Liver (tissue), 9 donors: ENCODE measurements around the gene GABBR2. TPM values are rescaled to one million over a fixed set of nuclear protein-coding genes. Genes with fewer than 3 reads are reported as not detected.

Experiments
- DNase-seq: peaks from one replicate; pipeline ENCODE4 v3.0.0-alpha.2; 2017; ENCODE audit warnings: low spot score
- H3K27ac ChIP-seq, 2 donors: one replicate each; pipeline ENCODE4 v1.7.0; 2013; ENCODE audit warnings: inconsistent platforms in 2 of 2, low read length in 2 of 2, control low read depth in 1 of 2, low read depth in 1 of 2, mild to moderate bottlenecking in 1 of 2
- H3K27me3 ChIP-seq, 4 donors: one replicate each; pipeline versions ENCODE4 v1.6.1 to v1.7.0; 2013; ENCODE audit warnings: low read length in 3 of 4, inconsistent platforms in 1 of 4, mild to moderate bottlenecking in 1 of 4, moderate library complexity in 1 of 4; ENCODE audit not compliant: control insufficient read depth in 4 of 4, insufficient read depth in 4 of 4
- H3K36me3 ChIP-seq, 4 donors: one replicate each; pipeline versions ENCODE4 v1.6.1 to v1.7.0; 2013; ENCODE audit warnings: low read length in 3 of 4, mild to moderate bottlenecking in 3 of 4, low read depth in 1 of 4, moderate library complexity in 1 of 4; ENCODE audit not compliant: control insufficient read depth in 4 of 4, insufficient read depth in 3 of 4
- H3K4me1 ChIP-seq, 4 donors: one replicate each; pipeline versions ENCODE4 v1.6.1 to v1.7.0; 2013; ENCODE audit warnings: low read length in 3 of 4, mild to moderate bottlenecking in 3 of 4, moderate library complexity in 1 of 4; ENCODE audit not compliant: control insufficient read depth in 4 of 4, insufficient read depth in 4 of 4
- H3K4me3 ChIP-seq, 3 donors: one replicate each; pipeline versions ENCODE4 v1.6.1 to v1.7.0; 2013; ENCODE audit warnings: low read length in 3 of 3, control low read depth in 1 of 3, low read depth in 1 of 3, mild to moderate bottlenecking in 1 of 3
- H3K9ac ChIP-seq, 2 donors: one replicate each; pipeline ENCODE4 v1.7.0; 2013; ENCODE audit warnings: low read length in 2 of 2, mild to moderate bottlenecking in 2 of 2, moderate library complexity in 2 of 2, control low read depth in 1 of 2, low read depth in 1 of 2
- H3K9me3 ChIP-seq, 4 donors: one replicate each; pipeline versions ENCODE4 v1.6.1 to v1.7.0; 2013; ENCODE audit warnings: low read length in 3 of 4; ENCODE audit not compliant: control insufficient read depth in 4 of 4
- EGR1 ChIP-seq, 2 donors: IDR thresholded peaks; 2 replicates each; pipeline ENCODE4 v1.6.1; 2016 to 2018; ENCODE audit warnings: antibody characterized with exemption in 2 of 2, low read depth in 2 of 2
- FOXA1 ChIP-seq: IDR thresholded peaks from 2 replicates; pipeline ENCODE4 v1.6.1; 2016; ENCODE audit warnings: antibody characterized with exemption
- FOXA2 ChIP-seq: IDR thresholded peaks from 2 replicates; pipeline ENCODE4 v1.6.1; 2016; ENCODE audit warnings: antibody characterized with exemption
- GABPA ChIP-seq, 2 donors: IDR thresholded peaks in 1 of 2; conservative IDR thresholded peaks in 1 of 2; 2 replicates each; pipeline ENCODE4 v1.6.1; 2016; ENCODE audit warnings: antibody characterized with exemption in 2 of 2, mild to moderate bottlenecking in 1 of 2, moderate library complexity in 1 of 2
- HNF4G ChIP-seq: IDR thresholded peaks from 2 replicates; pipeline ENCODE4 v1.6.1; 2016; ENCODE audit warnings: antibody characterized with exemption
- JUND ChIP-seq, 2 donors: IDR thresholded peaks; 2 replicates each; pipeline ENCODE4 v1.6.1; 2016; ENCODE audit warnings: antibody characterized with exemption in 2 of 2
- NR2F2 ChIP-seq: IDR thresholded peaks from 2 replicates; pipeline ENCODE4 v1.6.1; 2016; ENCODE audit warnings: antibody characterized with exemption
- RAD21 ChIP-seq, 2 donors: IDR thresholded peaks; 2 replicates each; pipeline ENCODE4 v1.6.1; 2016; ENCODE audit warnings: antibody characterized with exemption in 2 of 2, mild to moderate bottlenecking in 2 of 2
- RXRA ChIP-seq, 2 donors: IDR thresholded peaks; 2 replicates each; pipeline ENCODE4 v1.6.1; 2017 to 2018; ENCODE audit warnings: antibody characterized with exemption in 2 of 2, mild to moderate bottlenecking in 1 of 2
- SP1 ChIP-seq: IDR thresholded peaks from 2 replicates; pipeline ENCODE4 v1.6.1; 2018; ENCODE audit warnings: antibody characterized with exemption, mild to moderate bottlenecking
- TAF1 ChIP-seq: conservative IDR thresholded peaks from 2 replicates; pipeline ENCODE4 v1.6.1; 2016; ENCODE audit warnings: antibody characterized with exemption, mild to moderate bottlenecking
- WGBS: extraction: QIAGEN DNeasy Blood & Tissue Kit; methylation state at CpG from one replicate; pipeline ENCODE4 v1.1.7; 2013; 5-methylcytosine and 5-hydroxymethylcytosine counted together
- polyA plus RNA-seq, 2 donors: library from polyadenylated mRNA; stranded (reverse) in 1 of 2; unstranded in 1 of 2; fragments of 200-250 nt in 1 of 2; fragments of >200 nt in 1 of 2; fragmentation: Nextera tagmentation in 1 of 2; extraction: Ambion mirVana in 1 of 2; gene quantifications; one replicate each; pipeline versions ENCODE4 v1.2.1 to v1.2.3, GENCODE V29; 2013 to 2015
- total RNA-seq, 2 donors: library from RNA; depleted of rRNA; stranded (reverse); fragments of >200 nt; gene quantifications; one replicate each; pipeline ENCODE4 v1.2.3, GENCODE V29; 2014
- TF ChIP-seq, protein P1 (sequence below): fragments of 150-350 bp; IDR thresholded peaks from 2 replicates; pipeline ENCODE4 v1.5.1; 2017; ENCODE audit warnings: improper control_type of control experiment, low read depth, low read length; ENCODE audit not compliant: missing input control
- TF ChIP-seq, protein P2 (sequence below): IDR thresholded peaks from 2 replicates; pipeline ENCODE4 v1.6.1; 2016; ENCODE audit warnings: antibody characterized with exemption
- TF ChIP-seq, protein P3 (sequence below): IDR thresholded peaks from 2 replicates; pipeline ENCODE4 v1.6.1; 2016; ENCODE audit warnings: antibody characterized with exemption
- donor health status: healthy.
- donor health status: healthy.
- donor health status: healthy.
- donor health status: healthy.
- donor health status: healthy.

GABBR2 gene
- total and polyA plus RNA-seq, 4 donors, result 0.03 to 0.23 (median 0.08) TPM; not detected in 1

DNA sequence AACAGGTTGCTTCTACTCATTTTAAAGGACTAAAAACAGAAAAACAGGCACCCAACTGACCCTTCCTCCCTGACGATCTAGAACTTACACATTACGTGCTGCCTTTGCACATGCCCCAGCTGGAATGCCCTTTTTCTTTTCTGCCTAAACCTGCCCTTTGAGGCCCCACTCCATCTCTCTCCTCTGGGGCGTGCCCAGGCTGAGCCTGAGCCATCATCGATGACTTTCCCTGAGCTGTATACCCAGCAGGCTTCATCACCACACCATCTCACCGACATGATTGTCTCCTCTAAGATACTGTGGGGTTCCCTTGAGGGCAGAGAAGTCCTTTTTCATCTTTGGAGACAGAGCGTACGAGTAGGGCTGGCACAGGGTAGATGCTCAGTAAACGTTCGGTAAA lies 24.1 kb upstream of the GABBR2 start:
- DNase-seq, result no peak
- no peaks in the 10 kb centered on the region for H3K9me3 ChIP-seq
- no peak overlapping the region for H3K27ac ChIP-seq
- WGBS, result 95% methylated on average over 9 of the region's 9 CpGs
- TF ChIP-seq SP1 (no peak), EGR1 (IDR thresholded peaks at IDR 0.05; ENCODE audit: low read depth in 2 of 2) (no peak), FOXA1 (no peak), RXRA (IDR thresholded peaks at IDR 0.05) (no peak), TAF1 (no peak), HNF4G (no peak), GABPA (IDR thresholded peaks at IDR 0.05 in 1 of 2, conservative IDR thresholded peaks at IDR 0.05 in 1 of 2) (no peak)
- TF ChIP-seq, protein P1, sequence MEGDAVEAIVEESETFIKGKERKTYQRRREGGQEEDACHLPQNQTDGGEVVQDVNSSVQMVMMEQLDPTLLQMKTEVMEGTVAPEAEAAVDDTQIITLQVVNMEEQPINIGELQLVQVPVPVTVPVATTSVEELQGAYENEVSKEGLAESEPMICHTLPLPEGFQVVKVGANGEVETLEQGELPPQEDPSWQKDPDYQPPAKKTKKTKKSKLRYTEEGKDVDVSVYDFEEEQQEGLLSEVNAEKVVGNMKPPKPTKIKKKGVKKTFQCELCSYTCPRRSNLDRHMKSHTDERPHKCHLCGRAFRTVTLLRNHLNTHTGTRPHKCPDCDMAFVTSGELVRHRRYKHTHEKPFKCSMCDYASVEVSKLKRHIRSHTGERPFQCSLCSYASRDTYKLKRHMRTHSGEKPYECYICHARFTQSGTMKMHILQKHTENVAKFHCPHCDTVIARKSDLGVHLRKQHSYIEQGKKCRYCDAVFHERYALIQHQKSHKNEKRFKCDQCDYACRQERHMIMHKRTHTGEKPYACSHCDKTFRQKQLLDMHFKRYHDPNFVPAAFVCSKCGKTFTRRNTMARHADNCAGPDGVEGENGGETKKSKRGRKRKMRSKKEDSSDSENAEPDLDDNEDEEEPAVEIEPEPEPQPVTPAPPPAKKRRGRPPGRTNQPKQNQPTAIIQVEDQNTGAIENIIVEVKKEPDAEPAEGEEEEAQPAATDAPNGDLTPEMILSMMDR, result no peak
- H3K27me3 ChIP-seq, result no peaks in the 10 kb centered on the region
- peaks cover 0 to 6% (median 1%) of the 10 kb centered on the region in 4 donors for H3K36me3 ChIP-seq
- H3K9ac ChIP-seq, result no peak overlapping the region
- H3K4me1 ChIP-seq, result no peaks in the 10 kb centered on the region
- H3K4me3 ChIP-seq, result no peak overlapping the region

DNA sequence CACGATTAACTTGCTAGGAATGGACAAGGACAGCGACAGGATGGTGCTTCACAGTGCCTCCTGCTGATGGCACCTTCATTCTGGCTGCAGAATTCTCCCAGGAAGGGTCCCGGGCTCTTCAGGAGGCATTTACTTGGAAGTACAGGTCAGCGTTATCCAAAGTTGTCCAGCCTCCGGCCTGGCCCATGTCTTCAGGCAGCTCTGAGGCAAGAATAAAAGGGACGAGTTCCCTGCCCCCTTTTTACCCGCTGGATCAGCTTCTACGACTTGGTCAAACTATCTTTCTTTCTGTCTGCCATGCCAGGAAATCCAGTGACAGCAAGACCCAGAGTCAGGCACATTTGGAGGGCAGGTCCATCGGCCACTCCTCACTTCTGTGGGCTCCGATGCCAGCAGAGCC lies 23.4 kb upstream of the GABBR2 start:
- no peak for DNase-seq

DNA sequence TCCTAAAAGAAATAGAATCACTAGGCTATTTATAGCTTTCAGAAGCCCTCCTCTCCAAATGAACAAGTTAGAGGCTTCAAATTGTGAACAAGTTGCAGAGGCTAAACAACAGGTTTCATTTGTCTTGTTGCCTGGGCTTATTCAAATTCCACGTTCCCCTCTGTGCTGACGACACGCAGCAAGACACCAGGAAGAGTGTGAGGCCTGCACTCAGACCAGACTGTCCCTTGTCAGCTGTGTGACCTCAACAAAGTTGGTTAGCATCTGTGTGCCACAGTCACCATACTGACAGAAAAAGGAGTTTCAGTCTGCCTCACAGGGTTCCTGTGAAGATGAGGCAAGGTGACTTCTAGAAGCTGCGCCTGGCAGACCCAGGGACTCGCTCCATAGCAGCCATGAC lies 22.1 kb upstream of the GABBR2 start:
- Histone ChIP-seq H3K4me1 (no peaks in the 10 kb centered on the region), H3K9me3 (no peaks in the 10 kb centered on the region), H3K27ac (no peak overlapping the region), H3K36me3 (peaks cover 0 to 3% (median 1%) of the 10 kb centered on the region in 4 donors), H3K27me3 (no peaks in the 10 kb centered on the region), H3K4me3 (no peak overlapping the region), H3K9ac (no peak overlapping the region)
- 93% methylated on average over 5 of the region's 5 CpGs for WGBS
- DNase-seq, result no peak
- TF ChIP-seq, protein P2, sequence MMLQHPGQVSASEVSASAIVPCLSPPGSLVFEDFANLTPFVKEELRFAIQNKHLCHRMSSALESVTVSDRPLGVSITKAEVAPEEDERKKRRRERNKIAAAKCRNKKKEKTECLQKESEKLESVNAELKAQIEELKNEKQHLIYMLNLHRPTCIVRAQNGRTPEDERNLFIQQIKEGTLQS, result no peak
- TF ChIP-seq SP1 (no peak), JUND (IDR thresholded peaks at IDR 0.05) (no peak), FOXA2 (no peak), RAD21 (IDR thresholded peaks at IDR 0.05) (no peak), RXRA (IDR thresholded peaks at IDR 0.05) (no peak), NR2F2 (no peak)
- TF ChIP-seq, protein P1, result no peak
- TF ChIP-seq, protein P3, sequence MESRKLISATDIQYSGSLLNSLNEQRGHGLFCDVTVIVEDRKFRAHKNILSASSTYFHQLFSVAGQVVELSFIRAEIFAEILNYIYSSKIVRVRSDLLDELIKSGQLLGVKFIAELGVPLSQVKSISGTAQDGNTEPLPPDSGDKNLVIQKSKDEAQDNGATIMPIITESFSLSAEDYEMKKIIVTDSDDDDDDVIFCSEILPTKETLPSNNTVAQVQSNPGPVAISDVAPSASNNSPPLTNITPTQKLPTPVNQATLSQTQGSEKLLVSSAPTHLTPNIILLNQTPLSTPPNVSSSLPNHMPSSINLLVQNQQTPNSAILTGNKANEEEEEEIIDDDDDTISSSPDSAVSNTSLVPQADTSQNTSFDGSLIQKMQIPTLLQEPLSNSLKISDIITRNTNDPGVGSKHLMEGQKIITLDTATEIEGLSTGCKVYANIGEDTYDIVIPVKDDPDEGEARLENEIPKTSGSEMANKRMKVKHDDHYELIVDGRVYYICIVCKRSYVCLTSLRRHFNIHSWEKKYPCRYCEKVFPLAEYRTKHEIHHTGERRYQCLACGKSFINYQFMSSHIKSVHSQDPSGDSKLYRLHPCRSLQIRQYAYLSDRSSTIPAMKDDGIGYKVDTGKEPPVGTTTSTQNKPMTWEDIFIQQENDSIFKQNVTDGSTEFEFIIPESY, result no peak

More for the DNA sequence above, 23.4 kb upstream of the GABBR2 start:
- Histone ChIP-seq H3K4me1 (no peaks in the 10 kb centered on the region), H3K9ac (no peak overlapping the region), H3K27me3 (no peaks in the 10 kb centered on the region), H3K27ac (no peak overlapping the region), H3K36me3 (peaks cover 0 to 6% (median 1%) of the 10 kb centered on the region in 4 donors), H3K9me3 (no peaks in the 10 kb centered on the region), H3K4me3 (no peak overlapping the region)
- TF ChIP-seq, protein P1, result no peak
- WGBS, result 88% methylated on average over 10 of the region's 10 CpGs
